IPS-18a (cell line): ENCODE data around the gene GJD3.

Experiments
- H3K27ac ChIP-seq: one replicate; pipeline ENCODE4 v1.5.1; 2013; ENCODE audit warnings: low read length
- H3K27me3 ChIP-seq: one replicate; pipeline ENCODE4 v1.6.1; 2013; ENCODE audit warnings: mild to moderate bottlenecking, low read length; ENCODE audit not compliant: control insufficient read depth, insufficient read depth
- H3K36me3 ChIP-seq: one replicate; pipeline ENCODE4 v1.6.1; 2013; ENCODE audit warnings: low read depth, low read length; ENCODE audit not compliant: control insufficient read depth
- H3K4me1 ChIP-seq: one replicate; pipeline ENCODE4 v1.6.1; 2013; ENCODE audit warnings: low read depth, low read length; ENCODE audit not compliant: control insufficient read depth
- H3K4me3 ChIP-seq: one replicate; pipeline ENCODE4 v1.5.1; 2013; ENCODE audit warnings: low read length
- H3K9ac ChIP-seq: one replicate; pipeline ENCODE4 v1.6.1; 2013; ENCODE audit warnings: mild to moderate bottlenecking, low read length, moderate library complexity
- H3K9me3 ChIP-seq: one replicate; pipeline ENCODE4 v1.6.1; 2013; ENCODE audit warnings: low read depth, low read length; ENCODE audit not compliant: control insufficient read depth

The GJD3 gene

DNA sequence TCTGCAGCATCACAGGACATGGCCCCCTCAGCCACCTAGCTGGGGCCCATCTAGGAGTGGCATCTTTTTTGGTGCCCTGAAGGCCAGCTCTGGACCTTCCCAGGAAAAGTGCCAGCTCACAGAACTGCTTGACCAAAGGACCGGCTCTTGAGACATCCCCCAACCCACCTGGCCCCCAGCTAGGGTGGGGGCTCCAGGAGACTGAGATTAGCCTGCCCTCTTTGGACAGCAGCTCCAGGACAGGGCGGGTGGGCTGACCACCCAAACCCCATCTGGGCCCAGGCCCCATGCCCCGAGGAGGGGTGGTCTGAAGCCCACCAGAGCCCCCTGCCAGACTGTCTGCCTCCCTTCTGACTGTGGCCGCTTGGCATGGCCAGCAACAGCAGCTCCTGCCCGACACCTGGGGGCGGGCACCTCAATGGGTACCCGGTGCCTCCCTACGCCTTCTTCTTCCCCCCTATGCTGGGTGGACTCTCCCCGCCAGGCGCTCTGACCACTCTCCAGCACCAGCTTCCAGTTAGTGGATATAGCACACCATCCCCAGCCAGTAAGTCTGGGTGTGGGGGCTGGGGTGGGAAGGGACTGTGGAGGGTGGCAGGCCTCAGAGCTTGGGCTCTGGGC lies 33.6 kb downstream of the GJD3 start:
- H3K9ac ChIP-seq = no peak overlapping the region
- no peak overlapping the region for H3K27ac ChIP-seq
- peaks cover 21% of the 10 kb centered on the region for H3K27me3 ChIP-seq
- H3K4me3 ChIP-seq = no peak overlapping the region
- H3K9me3 ChIP-seq = no peaks in the 10 kb centered on the region
- no peaks in the 10 kb centered on the region for H3K4me1 ChIP-seq
- H3K36me3 ChIP-seq = no peaks in the 10 kb centered on the region

- Histone ChIP-seq H3K4me1 (no peaks in the 10 kb centered on the region), H3K36me3 (no peaks in the 10 kb centered on the region)
Measured at GRCh38 chr17:40329839-40330794, 34.4 kb downstream of the GJD3 start.

DNA sequence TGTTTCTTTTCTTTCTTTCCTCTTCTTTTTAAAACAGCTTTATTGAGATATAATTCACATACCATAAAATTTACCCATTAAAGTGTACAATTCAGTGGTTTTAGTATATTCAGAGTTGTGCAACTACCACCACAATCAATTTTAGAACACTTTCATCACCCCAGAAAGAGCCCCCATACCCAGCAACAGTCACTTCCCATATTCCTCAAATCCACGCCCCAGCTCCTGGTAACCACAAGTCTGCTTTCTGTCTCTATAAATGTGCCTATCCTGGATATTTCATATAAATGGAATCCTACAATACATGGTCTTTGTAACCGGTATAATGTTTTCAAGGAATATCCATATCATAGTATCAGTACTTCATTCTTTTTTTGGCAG lies 36.2 kb downstream of the GJD3 start:
- no peaks in the 10 kb centered on the region for H3K36me3 ChIP-seq
- no peak overlapping the region for H3K9ac ChIP-seq
- H3K9me3 ChIP-seq = no peaks in the 10 kb centered on the region
- H3K27ac ChIP-seq = no peak overlapping the region
- no peak overlapping the region for H3K4me3 ChIP-seq
- no peaks in the 10 kb centered on the region for H3K4me1 ChIP-seq
- no peaks in the 10 kb centered on the region for H3K27me3 ChIP-seq

More at GRCh38 chr17:40329839-40330794, 34.4 kb downstream of the GJD3 start:
- Histone ChIP-seq H3K27ac (no peak overlapping the region), H3K9ac (no peak overlapping the region), H3K9me3 (no peaks in the 10 kb centered on the region), H3K4me3 (no peak overlapping the region), H3K27me3 (peaks cover 12% of the 10 kb centered on the region)

DNA sequence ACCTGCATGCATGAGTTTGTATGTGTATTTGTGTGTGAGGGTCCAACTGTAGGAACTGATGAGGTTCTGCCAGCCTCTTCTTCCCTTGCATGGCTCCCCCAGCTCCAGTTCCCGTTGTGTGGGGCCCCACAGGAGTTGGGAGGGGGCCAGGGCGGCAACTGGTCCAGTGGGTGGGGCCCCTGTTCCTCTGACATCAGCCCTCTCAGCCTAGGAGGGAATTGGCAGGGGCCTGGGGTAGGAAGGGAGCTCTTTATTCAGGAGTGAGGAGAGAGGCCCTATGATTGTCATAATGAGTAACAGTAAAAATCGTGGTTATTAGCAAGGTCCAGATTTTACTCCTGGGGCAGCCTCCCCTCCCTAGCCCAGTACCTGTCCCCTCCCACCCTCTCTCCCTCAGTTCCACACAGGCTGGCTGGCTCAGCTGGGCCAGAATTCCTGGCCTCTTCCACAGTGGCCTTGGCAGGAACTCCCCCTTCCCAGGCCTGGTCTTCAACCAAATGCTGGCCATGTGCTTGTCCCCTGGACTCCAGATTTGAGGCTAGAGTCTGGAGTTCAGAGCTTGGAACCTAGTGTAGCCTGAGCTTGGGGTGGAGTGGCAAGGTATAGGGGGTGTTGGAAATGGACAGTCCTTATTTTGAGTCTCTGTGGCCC lies 36.7 kb downstream of the GJD3 start:
- Histone ChIP-seq H3K4me1 (peaks cover 5% of the 10 kb centered on the region), H3K4me3 (no peak overlapping the region), H3K27ac (no peak overlapping the region), H3K9ac (no peak overlapping the region), H3K9me3 (no peaks in the 10 kb centered on the region), H3K27me3 (no peaks in the 10 kb centered on the region), H3K36me3 (no peaks in the 10 kb centered on the region)

GRCh38 chr17:40327244-40327729 lies 37.2 kb downstream of the GJD3 start:
- H3K4me1 ChIP-seq = peaks cover 10% of the 10 kb centered on the region
- H3K4me3 ChIP-seq = no peak overlapping the region
- no peaks in the 10 kb centered on the region for H3K9me3 ChIP-seq
- H3K9ac ChIP-seq = no peak overlapping the region
- no peaks in the 10 kb centered on the region for H3K36me3 ChIP-seq
- no peaks in the 10 kb centered on the region for H3K27me3 ChIP-seq
- H3K27ac ChIP-seq = no peak overlapping the region

DNA sequence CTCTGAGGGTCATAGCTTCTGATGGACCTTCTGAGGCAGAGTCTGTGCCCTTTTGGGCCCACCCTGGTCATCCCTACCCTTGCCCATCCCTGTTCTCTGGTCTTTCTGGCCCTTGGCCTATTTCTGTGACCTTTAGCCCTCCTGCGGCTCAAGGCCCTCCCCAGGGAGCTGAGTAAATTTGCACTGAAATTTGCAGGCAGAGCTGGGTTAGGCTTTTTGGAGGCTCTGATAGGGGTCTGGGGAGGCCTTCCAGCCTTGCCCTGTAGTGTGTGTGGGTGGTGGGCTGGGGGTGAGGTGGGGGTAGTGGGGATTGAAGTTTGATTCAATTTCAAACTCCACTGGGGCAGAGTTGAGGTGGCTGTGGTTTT lies 37.7 kb downstream of the GJD3 start:
- H3K27ac ChIP-seq = no peak overlapping the region

DNA sequence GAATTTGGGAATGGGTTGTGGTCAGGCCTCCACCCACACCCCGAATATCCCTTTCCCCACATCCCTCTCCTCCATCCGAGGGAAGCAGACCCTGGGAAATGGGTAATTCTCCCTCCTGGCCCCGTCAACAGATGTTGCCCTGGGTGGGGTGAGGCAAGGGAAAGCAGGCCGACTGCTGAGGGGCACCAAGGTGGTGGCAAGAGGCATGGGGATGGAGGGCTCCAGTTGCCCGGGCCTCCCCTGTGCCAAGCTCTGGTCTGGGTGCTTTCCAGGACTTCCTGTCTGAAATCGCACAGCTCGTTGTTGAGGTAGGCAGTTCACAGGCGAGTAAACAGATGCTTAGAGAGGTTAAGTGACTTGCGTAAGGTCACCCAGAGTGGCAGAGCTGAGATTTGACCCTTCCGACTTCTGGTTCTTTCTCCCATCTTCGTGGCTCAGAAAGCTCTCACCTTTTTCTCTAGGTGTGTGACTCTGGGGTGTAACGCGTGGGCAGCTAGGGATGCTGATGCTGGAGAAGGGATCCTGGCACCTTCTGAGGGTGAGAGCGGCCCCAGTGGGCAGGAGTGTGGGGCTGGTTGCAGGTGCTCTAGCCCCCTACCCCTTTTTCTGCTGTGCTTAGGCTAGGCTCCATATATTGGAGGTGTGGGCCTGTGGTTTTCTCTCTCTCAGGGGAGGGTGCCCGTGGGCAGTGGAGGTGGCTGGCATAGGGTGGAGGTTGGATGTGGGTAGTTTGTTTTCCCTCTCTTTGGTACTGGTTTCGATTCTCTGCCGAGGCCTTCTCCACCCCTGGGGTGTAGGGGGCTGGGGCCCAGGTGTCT lies 38.3 kb downstream of the GJD3 start:
- Histone ChIP-seq H3K9me3 (no peaks in the 10 kb centered on the region), H3K27ac (no peak overlapping the region), H3K36me3 (no peaks in the 10 kb centered on the region), H3K4me1 (peaks cover 15% of the 10 kb centered on the region), H3K4me3 (no peak overlapping the region), H3K27me3 (no peaks in the 10 kb centered on the region), H3K9ac (no peak overlapping the region)

More for the DNA sequence above, 37.7 kb downstream of the GJD3 start:
- no peak overlapping the region for H3K9ac ChIP-seq
- H3K4me3 ChIP-seq = no peak overlapping the region
- H3K4me1 ChIP-seq = peaks cover 15% of the 10 kb centered on the region
- no peaks in the 10 kb centered on the region for H3K27me3 ChIP-seq
- H3K9me3 ChIP-seq = no peaks in the 10 kb centered on the region
- H3K36me3 ChIP-seq = no peaks in the 10 kb centered on the region

GRCh38 chr17:40325156-40326013 lies 39.2 kb downstream of the GJD3 start:
- no peak overlapping the region for H3K9ac ChIP-seq
- no peak overlapping the region for H3K27ac ChIP-seq
- H3K4me3 ChIP-seq = no peak overlapping the region
- H3K27me3 ChIP-seq = peaks cover 6% of the 10 kb centered on the region
- no peaks in the 10 kb centered on the region for H3K36me3 ChIP-seq
- no peaks in the 10 kb centered on the region for H3K9me3 ChIP-seq
- peaks cover 15% of the 10 kb centered on the region for H3K4me1 ChIP-seq

DNA sequence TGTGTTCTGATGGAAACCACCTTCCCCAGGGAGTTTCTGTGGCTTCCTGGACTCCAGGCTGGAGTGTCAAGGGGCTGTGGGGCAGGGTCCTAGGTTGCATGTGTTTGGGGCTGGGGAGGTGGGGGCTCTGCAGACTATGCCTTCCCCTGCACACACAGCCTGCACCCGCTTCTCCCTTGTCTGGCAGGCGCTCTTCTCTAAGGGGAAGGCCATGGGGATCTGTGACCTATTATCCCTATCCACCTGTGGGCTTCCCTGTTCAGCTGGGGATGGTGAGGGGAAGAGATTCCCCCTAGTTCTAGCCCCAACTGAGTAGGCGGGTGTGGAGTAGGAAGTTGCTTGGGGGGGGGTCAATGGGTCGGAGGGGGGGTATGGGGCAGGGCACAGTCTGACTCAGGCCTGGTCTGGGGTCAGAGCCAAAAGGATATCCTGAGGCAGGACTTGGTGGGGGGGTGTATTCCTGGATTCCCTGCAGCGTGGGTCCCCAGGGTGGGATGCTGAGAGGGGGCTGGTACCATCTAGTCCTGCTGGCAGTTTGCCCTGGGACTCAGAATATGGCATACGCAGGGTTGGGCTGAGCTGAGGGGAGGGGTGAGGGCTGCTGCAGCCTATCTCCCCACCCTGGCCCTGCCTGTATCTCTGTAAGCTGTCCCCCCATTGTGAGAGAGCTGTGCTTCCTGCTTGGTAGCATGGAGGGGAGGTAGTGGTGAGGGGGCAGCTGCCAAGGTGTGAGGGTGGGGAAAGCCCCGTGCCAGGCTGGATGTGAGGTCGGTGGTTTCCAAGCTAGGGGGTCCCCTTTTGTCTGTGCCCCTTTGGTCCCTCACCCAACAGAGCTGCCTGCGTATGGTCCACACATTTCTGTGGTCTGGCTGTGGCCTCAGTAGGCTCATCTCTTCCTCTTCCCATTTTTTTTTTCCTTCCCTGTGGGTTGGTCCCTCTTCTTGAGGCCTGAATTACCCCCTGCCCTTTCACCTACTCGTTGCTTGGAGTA lies 40.9 kb downstream of the GJD3 start:
- Histone ChIP-seq H3K36me3 (no peaks in the 10 kb centered on the region), H3K27ac (peak overlapping the region; percentile 61), H3K4me3 (no peak overlapping the region), H3K9me3 (no peaks in the 10 kb centered on the region), H3K4me1 (peaks cover 24% of the 10 kb centered on the region), H3K9ac (peak overlapping the region; percentile 46), H3K27me3 (peaks cover 23% of the 10 kb centered on the region)
